ENCODE results near the gene CTSH. TPM values are rescaled to one million over a fixed set of nuclear protein-coding genes. Genes with fewer than 3 reads are reported as not detected.

CTSH gene
- total RNA-seq, 2 donors from 2014 or later: 61.9 to 101 TPM

- TF ChIP-seq CTCF (conservative IDR thresholded peaks at IDR 0.05): no peak
- 93 to 96% methylated on average over 2 to 3 of the region's 4 CpGs for WGBS, 2 experiments (ENCODE audit: insufficient coverage in 1 of 2, insufficient read length in 1 of 2)
- Histone ChIP-seq H3K4me1 (ENCODE audit: control insufficient read depth, insufficient read depth, low read length) (no peaks in the 10 kb centered on the region), H3K9ac (ENCODE audit: extremely low read depth, low read length, poor library complexity, severe bottlenecking) (no peak overlapping the region), H3K36me3 (ENCODE audit: control insufficient read depth, insufficient read depth, low read length) (peaks cover 73% of the 10 kb centered on the region), H3K27ac (ENCODE audit: low read depth, low read length) (no peak overlapping the region), H3K4me3 (ENCODE audit: low read length) (no peak overlapping the region), H3K27me3 (ENCODE audit: control insufficient read depth, insufficient read depth, low read length, poor library complexity, severe bottlenecking) (no peaks in the 10 kb centered on the region), H3K9me3 (ENCODE audit: control insufficient read depth, low read length) (no peaks in the 10 kb centered on the region)
- Mint-ChIP-seq H3K9me3 (no peaks in the 10 kb centered on the region), H3K4me3 (no peak overlapping the region), H3K36me3 (ENCODE audit: low read depth) (peaks cover 65% of the 10 kb centered on the region), H3K27ac (no peak overlapping the region), H3K4me1 (peaks cover 3% of the 10 kb centered on the region), H3K27me3 (ENCODE audit: insufficient read depth) (no peaks in the 10 kb centered on the region)
- DNase-seq: no peak
These were observed 28.8 kb downstream of the CTSH start for GRCh38 chr15:78916088-78916487.

- Histone ChIP-seq H3K4me3 (ENCODE audit: low read length) (no peak overlapping the region), H3K27ac (ENCODE audit: low read depth, low read length) (no peak overlapping the region), H3K36me3 (ENCODE audit: control insufficient read depth, insufficient read depth, low read length) (peaks cover 77% of the 10 kb centered on the region), H3K4me1 (ENCODE audit: control insufficient read depth, insufficient read depth, low read length) (no peaks in the 10 kb centered on the region), H3K9me3 (ENCODE audit: control insufficient read depth, low read length) (no peaks in the 10 kb centered on the region), H3K9ac (ENCODE audit: extremely low read depth, low read length, poor library complexity, severe bottlenecking) (no peak overlapping the region), H3K27me3 (ENCODE audit: control insufficient read depth, insufficient read depth, low read length, poor library complexity, severe bottlenecking) (no peaks in the 10 kb centered on the region)
- Mint-ChIP-seq H3K27ac (peak overlapping the region; percentile 67), H3K4me1 (peaks cover 3% of the 10 kb centered on the region), H3K27me3 (ENCODE audit: insufficient read depth) (no peaks in the 10 kb centered on the region), H3K4me3 (no peak overlapping the region), H3K36me3 (ENCODE audit: low read depth) (peaks cover 68% of the 10 kb centered on the region), H3K9me3 (no peaks in the 10 kb centered on the region)
- WGBS, 2 experiments (ENCODE audit: insufficient coverage in 1 of 2, insufficient read length in 1 of 2): 87 to 95% methylated on average over 9 to 12 of the region's 12 CpGs
- no peak for TF ChIP-seq CTCF (conservative IDR thresholded peaks at IDR 0.05)
- peak; percentile 37 for DNase-seq
These were observed 29.3 kb downstream of the CTSH start for GRCh38 chr15:78915341-78916087.

GRCh38 chr15:78914027-78914764 is 30.6 kb downstream of the CTSH start:
- peak; percentile 71 for TF ChIP-seq CTCF (conservative IDR thresholded peaks at IDR 0.05)
- no peak overlapping the region for H3K27ac Mint-ChIP-seq
- no peak overlapping the region for H3K4me3 Mint-ChIP-seq
- Histone ChIP-seq H3K27me3 (ENCODE audit: control insufficient read depth, insufficient read depth, low read length, poor library complexity, severe bottlenecking) (no peaks in the 10 kb centered on the region), H3K9me3 (ENCODE audit: control insufficient read depth, low read length) (no peaks in the 10 kb centered on the region), H3K4me1 (ENCODE audit: control insufficient read depth, insufficient read depth, low read length) (no peaks in the 10 kb centered on the region), H3K36me3 (ENCODE audit: control insufficient read depth, insufficient read depth, low read length) (peaks cover 78% of the 10 kb centered on the region), H3K27ac (ENCODE audit: low read depth, low read length) (no peak overlapping the region), H3K4me3 (ENCODE audit: low read length) (no peak overlapping the region), H3K9ac (ENCODE audit: extremely low read depth, low read length, poor library complexity, severe bottlenecking) (no peak overlapping the region)
- peak; percentile 74 for DNase-seq
- H3K36me3 Mint-ChIP-seq (ENCODE audit: low read depth): peaks cover 66% of the 10 kb centered on the region
- H3K4me1 Mint-ChIP-seq: peaks cover 7% of the 10 kb centered on the region
- WGBS, 2 experiments (ENCODE audit: insufficient coverage in 1 of 2, insufficient read length in 1 of 2): 89 to 96% methylated on average over 9 to 11 of the region's 13 CpGs
- no peaks in the 10 kb centered on the region for H3K9me3 Mint-ChIP-seq
- no peaks in the 10 kb centered on the region for H3K27me3 Mint-ChIP-seq (ENCODE audit: insufficient read depth)

All from endodermal cell (in vitro differentiated cells).